Neural progenitor cell (in vitro differentiated cells): Measurements from ENCODE around the gene USP15.

Source experiments
- EZH2phosphoT487 ChIP-seq: fragments of 200-600 bp; sonication (generic); IDR thresholded peaks from 2 replicates; pipeline ENCODE4 v1.6.1; 2017; ENCODE audit warnings: antibody characterized with exemption
- TF ChIP-seq, protein P1 (sequence below): fragments of 200-600 bp; sonication (generic); IDR thresholded peaks from 2 replicates; pipeline ENCODE4 v1.5.1; 2017; ENCODE audit warnings: antibody characterized with exemption, mild to moderate bottlenecking

GRCh38 chr12:62396750-62397149 is 136.5 kb downstream of the USP15 start:
- TF ChIP-seq, protein P1, sequence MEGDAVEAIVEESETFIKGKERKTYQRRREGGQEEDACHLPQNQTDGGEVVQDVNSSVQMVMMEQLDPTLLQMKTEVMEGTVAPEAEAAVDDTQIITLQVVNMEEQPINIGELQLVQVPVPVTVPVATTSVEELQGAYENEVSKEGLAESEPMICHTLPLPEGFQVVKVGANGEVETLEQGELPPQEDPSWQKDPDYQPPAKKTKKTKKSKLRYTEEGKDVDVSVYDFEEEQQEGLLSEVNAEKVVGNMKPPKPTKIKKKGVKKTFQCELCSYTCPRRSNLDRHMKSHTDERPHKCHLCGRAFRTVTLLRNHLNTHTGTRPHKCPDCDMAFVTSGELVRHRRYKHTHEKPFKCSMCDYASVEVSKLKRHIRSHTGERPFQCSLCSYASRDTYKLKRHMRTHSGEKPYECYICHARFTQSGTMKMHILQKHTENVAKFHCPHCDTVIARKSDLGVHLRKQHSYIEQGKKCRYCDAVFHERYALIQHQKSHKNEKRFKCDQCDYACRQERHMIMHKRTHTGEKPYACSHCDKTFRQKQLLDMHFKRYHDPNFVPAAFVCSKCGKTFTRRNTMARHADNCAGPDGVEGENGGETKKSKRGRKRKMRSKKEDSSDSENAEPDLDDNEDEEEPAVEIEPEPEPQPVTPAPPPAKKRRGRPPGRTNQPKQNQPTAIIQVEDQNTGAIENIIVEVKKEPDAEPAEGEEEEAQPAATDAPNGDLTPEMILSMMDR, result no peak
- TF ChIP-seq EZH2phosphoT487, result no peak
